GM19438 (cell line): ENCODE data around the gene TBC1D22A.

Experiments
- ATAC-seq: cut with Tn5 transposase; IDR thresholded peaks from one replicate; pipeline ENCODE4 v1.9.1; 2021; ENCODE audit warnings: low read depth; ENCODE audit not compliant: unreplicated experiment

Gene TBC1D22A

DNA sequence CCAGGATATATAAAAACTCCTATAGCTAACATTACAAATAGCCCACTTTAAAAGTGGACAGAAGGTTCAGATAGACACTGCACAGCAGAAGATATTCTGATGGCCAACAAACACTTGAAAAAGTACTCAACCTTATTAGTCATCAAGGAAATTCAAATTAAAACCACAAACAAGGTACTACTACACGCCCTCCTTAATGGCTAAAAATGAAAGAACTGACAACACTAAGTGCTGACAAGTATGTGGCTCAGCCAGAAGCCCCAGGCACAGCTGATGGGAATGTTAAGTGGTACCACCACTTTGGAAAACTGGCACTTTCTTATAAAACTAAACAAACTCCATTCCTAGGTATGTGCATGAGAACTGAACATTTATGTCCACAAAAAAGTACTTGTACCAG, 320.1 kb downstream of the TBC1D22A start:
- ATAC-seq = no peak

DNA sequence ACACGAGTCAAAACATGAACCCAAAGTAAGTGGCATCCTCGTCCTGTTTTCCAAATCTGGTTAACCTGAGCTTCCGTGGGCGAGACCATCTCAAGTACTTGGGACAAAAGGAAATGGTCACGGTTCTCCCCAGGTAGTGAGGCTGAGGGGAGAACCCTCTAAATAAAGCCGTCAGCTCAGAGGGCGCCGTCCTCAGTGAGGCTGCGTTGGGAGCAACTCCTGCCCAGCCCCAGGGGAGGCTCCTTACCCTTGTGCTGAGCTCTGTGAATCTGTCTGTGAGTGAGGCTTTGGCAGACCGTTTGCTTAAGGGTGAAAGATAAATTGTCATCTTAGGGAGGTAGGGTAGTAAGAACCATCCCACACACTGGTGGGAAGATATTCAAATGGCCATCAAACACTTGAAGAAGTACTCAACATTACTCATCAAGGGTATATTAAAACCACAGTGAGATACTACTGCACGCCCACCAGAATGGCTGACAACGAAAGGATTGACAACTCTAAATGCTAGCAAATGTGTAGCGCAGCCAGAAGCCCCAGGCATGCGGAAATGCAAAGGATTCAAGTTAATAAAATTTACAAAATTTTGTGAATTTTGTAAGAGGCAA, 321.0 kb downstream of the TBC1D22A start:
- no peak for ATAC-seq

DNA sequence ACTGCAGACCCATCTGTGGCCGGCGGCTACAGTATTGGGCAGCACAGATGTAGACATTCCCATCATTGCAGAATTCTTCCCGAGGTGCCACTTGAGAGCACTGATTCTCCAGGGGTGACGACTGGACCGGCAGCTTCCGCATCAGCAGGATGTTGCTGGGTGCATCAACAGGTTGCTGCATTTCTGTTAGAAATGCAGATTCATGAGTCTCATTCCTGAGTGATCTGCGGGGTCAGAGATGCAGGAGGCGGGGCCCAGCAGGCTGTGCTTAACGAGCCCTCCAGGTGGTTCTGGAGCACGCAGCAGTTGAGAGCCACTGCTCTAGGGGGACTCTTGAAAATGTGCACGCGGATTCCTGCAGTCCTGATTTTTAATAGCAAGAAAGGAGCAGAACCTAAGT, 321.8 kb downstream of the TBC1D22A start:
- ATAC-seq = no peak

DNA sequence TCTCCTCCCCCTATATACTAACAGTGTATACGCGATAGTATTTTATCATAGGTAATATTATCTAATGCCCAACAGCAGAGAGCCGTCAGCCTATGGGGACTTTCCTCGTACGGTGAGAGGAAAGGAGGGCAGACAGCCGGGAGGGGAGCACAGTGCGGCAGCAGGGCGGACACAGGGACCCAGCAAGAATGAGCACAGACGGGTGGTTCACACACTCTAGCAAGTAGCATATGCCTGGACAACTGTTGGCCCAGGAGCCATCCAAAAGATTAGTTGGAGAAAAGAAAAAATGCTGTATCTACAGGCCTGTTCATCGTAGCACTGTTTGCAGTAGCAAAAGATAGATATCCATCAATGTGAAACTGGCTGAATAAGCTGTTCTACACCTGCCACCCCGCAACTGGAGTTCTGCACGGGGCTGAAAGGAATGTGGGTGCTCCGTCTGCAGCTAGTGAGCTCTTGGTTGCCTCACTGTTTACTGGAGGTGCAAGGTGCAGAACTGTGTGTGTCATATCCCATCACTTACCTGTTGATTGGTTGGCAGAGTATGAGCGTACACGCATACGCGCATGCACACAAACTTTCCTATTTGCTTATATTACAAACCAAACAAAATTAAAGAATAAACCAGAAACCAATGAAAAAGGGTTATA, 324.3 kb downstream of the TBC1D22A start:
- no peak for ATAC-seq

GRCh38 chr22:47088480-47089158, 326.2 kb downstream of the TBC1D22A start:
- ATAC-seq = no peak

- ATAC-seq = no peak
Measured at GRCh38 chr22:47089374-47089773, 326.9 kb downstream of the TBC1D22A start.

DNA sequence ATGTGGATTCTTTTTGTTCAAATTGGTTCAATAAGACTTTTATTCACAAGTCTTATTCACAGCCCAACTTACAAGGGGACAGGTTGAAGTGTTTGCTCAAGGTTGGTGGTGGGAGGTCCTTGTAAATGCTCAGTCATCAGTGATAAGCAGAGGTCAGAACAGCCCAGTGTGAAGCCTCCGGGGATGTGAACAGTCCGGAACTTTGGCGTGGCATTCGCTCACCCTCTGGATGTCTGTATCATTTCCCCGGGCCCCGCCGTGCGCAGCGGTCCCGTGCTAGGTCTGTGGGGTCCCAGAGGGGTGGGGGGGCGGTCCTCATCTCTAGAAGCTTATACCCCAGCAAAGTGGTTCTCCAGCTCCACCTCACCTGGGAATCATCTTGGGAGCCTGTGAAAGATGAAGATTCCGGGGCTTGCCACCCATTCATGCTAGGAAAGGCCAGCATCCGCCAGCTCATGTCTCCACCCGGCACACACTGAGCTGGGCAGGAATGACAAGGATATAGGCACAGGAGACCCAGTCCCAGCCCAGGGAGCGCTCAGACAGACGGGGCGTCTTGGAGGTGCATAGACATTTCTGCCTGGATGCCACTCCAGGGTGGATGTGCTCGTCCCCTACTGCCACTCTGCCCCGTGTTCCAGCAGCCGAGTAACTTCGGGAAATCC, 327.5 kb downstream of the TBC1D22A start:
- ATAC-seq = no peak

DNA sequence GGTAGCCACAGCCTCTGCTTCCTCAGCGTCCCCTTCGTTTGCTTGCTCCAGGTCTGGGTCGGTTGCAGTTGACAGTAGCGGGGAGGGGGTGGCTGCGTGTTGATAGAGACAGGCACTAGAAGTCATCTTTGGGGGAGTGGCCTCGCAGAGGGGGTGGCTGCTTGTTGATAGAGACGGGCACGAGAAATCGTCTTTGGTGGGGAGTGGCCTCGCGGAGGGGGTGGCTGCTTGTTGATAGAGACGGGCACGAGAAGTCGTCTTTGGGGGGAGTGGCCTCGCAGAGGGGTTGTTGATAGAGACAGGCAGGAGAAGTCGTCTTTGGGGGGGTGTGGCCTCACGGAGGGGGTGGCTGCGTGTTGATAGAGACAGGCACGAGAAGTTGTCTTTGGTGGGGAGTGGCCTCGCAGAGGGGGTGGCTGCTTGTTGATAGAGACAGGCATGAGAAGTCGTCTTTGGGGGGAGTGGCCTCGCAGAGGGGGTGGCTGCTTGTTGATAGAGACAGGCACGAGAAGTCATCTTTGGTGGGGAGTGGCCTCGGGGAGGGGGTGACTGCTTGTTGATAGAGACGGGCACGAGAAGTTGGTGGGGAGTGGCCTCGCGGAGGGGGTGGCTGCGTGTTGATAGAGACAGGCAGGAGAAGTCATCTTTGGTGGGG, 328.3 kb downstream of the TBC1D22A start:
- ATAC-seq = no peak

DNA sequence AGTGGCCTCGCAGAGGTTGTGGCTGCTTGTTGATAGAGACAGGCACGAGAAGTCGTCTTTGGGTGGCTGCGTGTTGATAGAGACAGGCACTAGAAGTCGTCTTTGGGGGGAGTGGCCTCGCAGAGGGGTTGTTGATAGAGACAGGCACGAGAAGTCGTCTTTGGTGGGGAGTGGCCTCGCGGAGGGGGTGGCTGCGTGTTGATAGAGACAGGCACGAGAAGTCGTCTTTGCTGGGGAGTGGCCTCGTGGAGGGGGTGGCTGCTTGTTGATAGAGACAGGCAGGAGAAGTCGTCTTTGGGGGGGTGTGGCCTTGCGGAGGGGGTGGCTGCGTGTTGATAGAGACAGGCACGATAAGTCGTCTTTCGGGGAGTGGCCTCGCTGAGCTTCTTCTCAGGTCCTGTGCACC, 328.8 kb downstream of the TBC1D22A start:
- no peak for ATAC-seq

GRCh38 chr22:47091921-47092700, 329.7 kb downstream of the TBC1D22A start:
- no peak for ATAC-seq

DNA sequence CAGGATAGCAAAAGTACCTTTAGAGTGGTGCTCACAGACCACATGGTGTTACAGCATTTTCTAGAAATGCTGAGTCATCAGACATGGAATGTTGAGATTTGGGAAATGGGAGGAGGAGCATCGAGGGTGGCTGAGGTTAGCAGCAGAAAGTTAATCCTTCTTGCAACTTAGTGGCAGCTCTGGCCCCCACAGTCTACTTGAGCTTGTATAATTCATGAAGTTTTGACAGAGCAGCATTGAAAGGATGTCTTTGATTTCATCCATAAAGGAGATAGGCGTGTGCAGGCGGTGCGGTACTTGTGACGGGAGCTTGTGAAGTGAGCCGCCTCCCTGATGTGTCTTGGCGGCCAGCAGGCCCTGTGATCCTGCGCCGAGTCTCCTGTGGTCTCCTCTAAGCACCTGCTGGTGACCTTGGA, 330.5 kb downstream of the TBC1D22A start:
- ATAC-seq = no peak

DNA sequence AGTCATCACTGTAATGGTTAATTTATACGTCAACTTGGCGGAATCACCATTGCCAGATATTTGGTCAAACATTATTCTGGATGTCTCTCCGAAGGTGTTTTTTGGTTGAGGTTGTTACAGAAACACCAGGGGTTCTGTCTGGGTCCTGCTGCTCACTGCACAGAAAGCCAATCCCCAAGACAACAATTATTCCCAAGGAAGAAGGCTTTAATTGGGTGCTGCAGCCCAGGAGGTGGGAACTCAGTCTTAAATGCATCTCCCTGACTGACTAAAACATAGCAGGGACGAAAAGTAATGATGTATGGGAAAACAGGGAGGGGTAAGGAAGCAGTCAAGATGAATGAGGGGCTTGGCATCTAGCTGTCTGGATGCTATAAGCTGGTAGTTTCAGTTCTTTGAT, 331.3 kb downstream of the TBC1D22A start:
- ATAC-seq = no peak

- no peak for ATAC-seq
Measured at GRCh38 chr22:47094861-47095330, 332.4 kb downstream of the TBC1D22A start.

DNA sequence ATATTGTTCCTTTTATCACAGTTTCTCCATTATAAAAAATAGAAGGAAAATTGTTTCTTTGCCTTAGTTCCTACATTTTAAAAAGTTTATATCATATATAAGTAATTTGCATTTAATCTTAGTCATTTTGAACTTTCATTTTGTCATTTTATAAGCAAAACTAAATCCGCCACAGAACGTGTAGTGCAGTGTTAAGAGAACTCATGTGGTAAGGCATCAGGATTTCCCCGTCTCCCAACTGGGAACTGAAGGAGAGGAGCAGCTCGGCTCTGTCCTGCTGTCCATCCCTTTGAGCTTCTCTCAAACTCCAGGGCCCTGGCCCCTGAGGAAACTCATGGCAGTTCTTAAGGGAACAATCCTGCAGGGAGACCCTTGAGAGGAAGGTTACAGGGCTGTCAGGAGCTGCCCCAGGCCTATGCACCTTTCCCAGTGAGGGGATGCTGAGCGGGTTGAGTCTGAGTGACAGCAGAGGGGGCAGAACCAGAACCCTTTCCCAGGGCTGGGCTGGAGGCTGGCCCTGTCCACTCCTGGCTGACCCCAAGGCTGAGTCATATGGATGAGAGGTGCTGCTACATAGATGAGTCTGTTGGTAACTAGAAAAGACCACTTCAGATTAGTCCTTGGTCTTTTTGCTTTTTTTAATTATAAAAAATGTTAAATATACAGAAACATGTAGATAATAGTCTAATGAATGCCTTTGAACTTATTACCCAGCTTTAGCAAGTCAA, 333.1 kb downstream of the TBC1D22A start:
- ATAC-seq = no peak

DNA sequence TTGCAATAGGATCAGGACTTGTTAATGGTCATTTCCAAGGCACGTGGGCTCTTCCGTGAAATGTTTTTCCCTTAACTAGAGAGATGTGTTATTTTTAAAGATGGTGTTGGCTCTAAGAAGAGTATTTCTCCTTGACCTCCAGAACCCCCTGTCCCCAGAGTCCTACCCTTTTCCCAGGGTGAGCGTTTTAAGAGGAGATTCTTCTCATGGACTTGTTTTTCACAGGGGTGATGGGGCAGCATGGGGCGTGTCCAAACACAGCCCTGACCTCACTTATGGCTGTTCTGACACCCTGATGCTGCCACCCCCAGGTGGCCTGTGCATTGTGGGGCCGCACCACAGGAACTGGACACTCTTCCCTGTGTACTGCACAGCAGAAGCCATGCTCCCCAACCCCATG, 335.7 kb downstream of the TBC1D22A start:
- no peak for ATAC-seq

GRCh38 chr22:47098554-47098953, 336.1 kb downstream of the TBC1D22A start:
- no peak for ATAC-seq

- ATAC-seq = no peak
Measured at GRCh38 chr22:47100019-47100418, 337.6 kb downstream of the TBC1D22A start.

- ATAC-seq = no peak
Measured at GRCh38 chr22:47100646-47101200, 338.3 kb downstream of the TBC1D22A start.

DNA sequence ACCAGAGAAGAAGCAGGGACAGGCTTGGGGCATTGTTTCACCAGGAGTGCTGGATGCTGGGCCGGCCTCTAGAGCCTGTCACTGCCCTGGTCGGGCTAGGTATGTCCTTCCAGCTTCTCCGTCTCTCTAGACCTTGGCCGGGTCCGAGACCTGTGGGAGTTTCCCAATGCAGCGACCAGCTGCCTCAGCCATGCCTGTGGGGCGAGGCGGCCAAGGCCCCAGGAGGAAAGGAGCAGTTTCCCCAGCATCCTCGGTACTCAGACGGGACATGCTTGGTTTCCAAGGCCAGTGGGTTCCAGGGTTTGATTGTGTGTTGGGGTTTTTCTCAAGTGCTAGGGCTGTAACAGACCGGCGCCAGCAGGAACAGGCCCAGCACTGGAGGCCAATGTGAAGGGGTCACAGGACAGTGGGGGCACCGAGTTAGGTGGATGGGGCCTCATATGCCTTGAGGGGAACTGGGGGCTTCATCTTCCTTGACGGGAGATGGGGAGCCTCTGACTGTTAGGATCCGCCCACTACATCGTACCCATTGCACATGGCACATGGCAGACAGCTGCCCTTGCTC, 339.0 kb downstream of the TBC1D22A start:
- no peak for ATAC-seq
